HG03095 (cell line): Measurements from ENCODE around the gene RNF223.
A peak's percentile ranks its signal among the peaks of the same experiment; 100 is the strongest.
"Not testable (repeated sequence)": the region's sequence is repeated elsewhere in the genome, so short reads cannot be mapped to it uniquely, and the experiment has no call there.

Experiments used
- ATAC-seq: cut with Tn5 transposase; IDR thresholded peaks from one replicate; pipeline ENCODE4 v1.9.1; 2021; ENCODE audit warnings: moderate library complexity; ENCODE audit not compliant: unreplicated experiment

Gene RNF223

GRCh38 chr1:1061682-1062345 lies 12.3 kb downstream of the RNF223 start:
- ATAC-seq, result no peak

- ATAC-seq, result no peak
These were observed 13.7 kb downstream of the RNF223 start for GRCh38 chr1:1060281-1061000.

- peak; percentile 44 for ATAC-seq
These were observed 14.4 kb downstream of the RNF223 start for GRCh38 chr1:1059494-1060280.

GRCh38 chr1:1058921-1059493 lies 15.1 kb downstream of the RNF223 start:
- peak; percentile 22 for ATAC-seq

GRCh38 chr1:1058088-1058905 lies 15.8 kb downstream of the RNF223 start:
- no peak for ATAC-seq

GRCh38 chr1:1057769-1058087 lies 16.4 kb downstream of the RNF223 start:
- not testable (repeated sequence) for ATAC-seq

- ATAC-seq, result no peak
These were observed 18.0 kb downstream of the RNF223 start for GRCh38 chr1:1055841-1056736.

GRCh38 chr1:1054971-1055370 lies 19.1 kb downstream of the RNF223 start:
- ATAC-seq, result no peak

- ATAC-seq, result no peak
These were observed 19.9 kb downstream of the RNF223 start for GRCh38 chr1:1054099-1054700.

- no peak for ATAC-seq
These were observed 20.4 kb downstream of the RNF223 start for GRCh38 chr1:1053682-1054081.

GRCh38 chr1:1053022-1053421 lies 21.1 kb downstream of the RNF223 start:
- no peak for ATAC-seq

GRCh38 chr1:1052003-1052840 lies 21.9 kb downstream of the RNF223 start:
- ATAC-seq, result no peak

- no peak for ATAC-seq
These were observed 22.8 kb downstream of the RNF223 start for GRCh38 chr1:1051127-1051810.

GRCh38 chr1:1050577-1051052 lies 23.5 kb downstream of the RNF223 start:
- ATAC-seq, result no peak

- ATAC-seq, result no peak
These were observed 24.6 kb downstream of the RNF223 start for GRCh38 chr1:1049318-1050165.

- ATAC-seq, result no peak
These were observed 25.3 kb downstream of the RNF223 start for GRCh38 chr1:1048765-1049164.

GRCh38 chr1:1047963-1048362 lies 26.1 kb downstream of the RNF223 start:
- no peak for ATAC-seq
